D721Med (cell line): ENCODE data around the gene HTR6.

ENCODE experiments used
- DNase-seq: peaks from one replicate; pipeline ENCODE4 v3.0.0; 2011; ENCODE audit warnings: low spot score; ENCODE audit not compliant: insufficient read length
- FAIRE-seq: peaks from 2 replicates; lab custom pipeline; 2011; peaks lifted over from hg19 to GRCh38; lab: Jason Lieb, UNC
- CTCF ChIP-seq: IDR thresholded peaks from 2 replicates; pipeline ENCODE4 v1.5.1; 2012; ENCODE audit warnings: mild to moderate bottlenecking, control low read depth; ENCODE audit not compliant: insufficient read depth; ENCODE audit errors: missing control alignments

Gene HTR6

GRCh38 chr1:19645411-19646251 lies 19.0 kb upstream of the HTR6 start:
- no peak for FAIRE-seq
- TF ChIP-seq CTCF, result no peak
- no peak for DNase-seq

GRCh38 chr1:19646377-19647319 lies 18.0 kb upstream of the HTR6 start:
- TF ChIP-seq CTCF, result no peak
- no peak for FAIRE-seq
- no peak for DNase-seq

- FAIRE-seq, result no peak
- TF ChIP-seq CTCF, result no peak
- no peak for DNase-seq
These were observed 17.0 kb upstream of the HTR6 start for GRCh38 chr1:19647643-19648042.

- no peak for DNase-seq
- TF ChIP-seq CTCF, result no peak
- no peak for FAIRE-seq
These were observed 16.4 kb upstream of the HTR6 start for GRCh38 chr1:19648239-19648638.

GRCh38 chr1:19648689-19649088 lies 16.0 kb upstream of the HTR6 start:
- peak; percentile 3 for TF ChIP-seq CTCF
- DNase-seq, result no peak
- no peak for FAIRE-seq

- no peak for FAIRE-seq
These were observed 14.1 kb upstream of the HTR6 start for GRCh38 chr1:19650416-19651140.

More at GRCh38 chr1:19650416-19651140, 14.1 kb upstream of the HTR6 start:
- no peak for DNase-seq
- TF ChIP-seq CTCF, result no peak
